Loucy (cell line): Measurements from ENCODE around the gene CEP295NL.

ENCODE experiments used
- H2AFZ ChIP-seq: fragments of 200-600 bp; sonication (generic); 2 replicates; pipeline ENCODE4 v1.6.0; 2016; ENCODE audit warnings: antibody characterized with exemption, mild to moderate bottlenecking, low read length, moderate library complexity
- H3F3A ChIP-seq: fragments of 200-600 bp; 2 replicates; pipeline ENCODE4 v1.6.0; 2016; ENCODE audit warnings: antibody characterized with exemption, low read depth, mild to moderate bottlenecking
- H3K27me3 ChIP-seq: fragments of 200-600 bp; sonication (generic); 2 replicates; pipeline ENCODE4 v1.6.1; 2014; ENCODE audit warnings: low read length, mild to moderate bottlenecking; ENCODE audit not compliant: insufficient read depth, poor library complexity, severe bottlenecking
- H3K36me3 ChIP-seq: fragments of 200-600 bp; sonication (generic); 2 replicates; pipeline ENCODE4 v1.6.1; 2016; ENCODE audit warnings: low read length; ENCODE audit not compliant: insufficient read depth
- H3K4me1 ChIP-seq: fragments of 200-600 bp; sonication (generic); 2 replicates; pipeline ENCODE4 v1.5.1; 2014; ENCODE audit warnings: low read length, mild to moderate bottlenecking; ENCODE audit not compliant: insufficient read depth, poor library complexity, severe bottlenecking
- H3K4me2 ChIP-seq: fragments of 200-600 bp; sonication (generic); 2 replicates; pipeline ENCODE4 v1.6.0; 2014; ENCODE audit warnings: antibody characterized with exemption, low read length, low read depth, mild to moderate bottlenecking; ENCODE audit not compliant: poor library complexity, severe bottlenecking
- H3K4me3 ChIP-seq: fragments of 200-600 bp; sonication (generic); 2 replicates; pipeline ENCODE4 v1.5.1; 2014; ENCODE audit warnings: low read length, mild to moderate bottlenecking, mixed read lengths; ENCODE audit not compliant: poor library complexity, severe bottlenecking
- H3K79me2 ChIP-seq: fragments of 200-600 bp; sonication (generic); 2 replicates; pipeline ENCODE4 v1.6.1; 2014; ENCODE audit warnings: low read length; ENCODE audit not compliant: insufficient read depth
- H3K9ac ChIP-seq: fragments of 200-600 bp; sonication (generic); 2 replicates; pipeline ENCODE4 v1.6.0; 2014; ENCODE audit warnings: mild to moderate bottlenecking, low read depth, low read length, moderate library complexity; ENCODE audit not compliant: poor library complexity, severe bottlenecking
- H3K9me2 ChIP-seq: fragments of 200-600 bp; sonication (generic); replicated peaks from 2 replicates; pipeline ENCODE4 v1.6.1; 2016; ENCODE audit warnings: low read depth, low read length, mixed read lengths
- H3K9me3 ChIP-seq: fragments of 200-600 bp; sonication (generic); 2 replicates; pipeline ENCODE4 v1.6.1; 2014; ENCODE audit warnings: mild to moderate bottlenecking, antibody characterized with exemption, low read length, low read depth; ENCODE audit not compliant: insufficient read depth
- H4K20me1 ChIP-seq: fragments of 200-600 bp; sonication (generic); 2 replicates; pipeline ENCODE4 v1.6.0; 2014; ENCODE audit warnings: antibody characterized with exemption, low read length, mild to moderate bottlenecking; ENCODE audit not compliant: insufficient read depth, poor library complexity, severe bottlenecking
- EZH2phosphoT487 ChIP-seq: fragments of 200-600 bp; IDR thresholded peaks from 2 replicates; pipeline ENCODE4 v1.6.1; 2018; ENCODE audit warnings: antibody characterized with exemption, mild to moderate bottlenecking, moderate library complexity, borderline replicate concordance
- TF ChIP-seq, protein P1 (sequence below): fragments of 200-600 bp; sonication (generic); conservative IDR thresholded peaks from 2 replicates; pipeline ENCODE4 v1.5.1; 2014; ENCODE audit warnings: mild to moderate bottlenecking, antibody characterized with exemption, low read length

The CEP295NL gene

DNA sequence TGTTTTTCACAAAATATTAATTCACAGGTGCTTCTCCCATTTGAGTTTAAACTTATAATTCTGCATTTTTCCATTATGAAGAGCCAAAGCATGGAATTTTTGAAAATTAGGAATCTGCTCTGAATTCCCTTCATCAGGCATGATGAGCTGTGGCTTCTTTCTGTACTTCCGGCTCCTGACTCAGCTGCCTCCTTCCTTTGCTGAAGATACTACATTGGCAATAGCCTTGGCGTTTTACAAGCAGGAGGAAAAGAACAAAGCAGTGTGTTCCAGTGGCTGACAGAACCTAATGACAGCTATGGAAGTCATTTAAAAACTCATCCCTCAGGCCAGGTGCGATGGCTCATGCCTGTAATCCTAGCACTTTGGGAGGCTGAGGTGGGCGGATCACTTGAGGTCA is 44.0 kb downstream of the CEP295NL start:
- Histone ChIP-seq H4K20me1 (no peaks in the 10 kb centered on the region), H3K79me2 (no peaks in the 10 kb centered on the region), H3K9me3 (no peaks in the 10 kb centered on the region), H3K36me3 (no peaks in the 10 kb centered on the region; the same call in 1 of the 2 replicates), H3K4me2 (no peak overlapping the region), H3K9ac (no peak overlapping the region), H3K27me3 (no peaks in the 10 kb centered on the region), H3K4me1 (no peaks in the 10 kb centered on the region), H3F3A (no peaks in the 10 kb centered on the region), H2AFZ (no peak overlapping the region), H3K9me2 (no peaks in the 10 kb centered on the region), H3K4me3 (no peak overlapping the region)
- TF ChIP-seq, protein P1, sequence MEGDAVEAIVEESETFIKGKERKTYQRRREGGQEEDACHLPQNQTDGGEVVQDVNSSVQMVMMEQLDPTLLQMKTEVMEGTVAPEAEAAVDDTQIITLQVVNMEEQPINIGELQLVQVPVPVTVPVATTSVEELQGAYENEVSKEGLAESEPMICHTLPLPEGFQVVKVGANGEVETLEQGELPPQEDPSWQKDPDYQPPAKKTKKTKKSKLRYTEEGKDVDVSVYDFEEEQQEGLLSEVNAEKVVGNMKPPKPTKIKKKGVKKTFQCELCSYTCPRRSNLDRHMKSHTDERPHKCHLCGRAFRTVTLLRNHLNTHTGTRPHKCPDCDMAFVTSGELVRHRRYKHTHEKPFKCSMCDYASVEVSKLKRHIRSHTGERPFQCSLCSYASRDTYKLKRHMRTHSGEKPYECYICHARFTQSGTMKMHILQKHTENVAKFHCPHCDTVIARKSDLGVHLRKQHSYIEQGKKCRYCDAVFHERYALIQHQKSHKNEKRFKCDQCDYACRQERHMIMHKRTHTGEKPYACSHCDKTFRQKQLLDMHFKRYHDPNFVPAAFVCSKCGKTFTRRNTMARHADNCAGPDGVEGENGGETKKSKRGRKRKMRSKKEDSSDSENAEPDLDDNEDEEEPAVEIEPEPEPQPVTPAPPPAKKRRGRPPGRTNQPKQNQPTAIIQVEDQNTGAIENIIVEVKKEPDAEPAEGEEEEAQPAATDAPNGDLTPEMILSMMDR: no peak
- no peak for TF ChIP-seq EZH2phosphoT487

- no peaks in the 10 kb centered on the region for H3K9me3 ChIP-seq
- H3K4me1 ChIP-seq: no peaks in the 10 kb centered on the region
- H3K27me3 ChIP-seq: no peaks in the 10 kb centered on the region
- H3K4me3 ChIP-seq: no peak overlapping the region
- H4K20me1 ChIP-seq: no peaks in the 10 kb centered on the region
- H3K36me3 ChIP-seq: no peaks in the 10 kb centered on the region; the same call in 1 of the 2 replicates
- TF ChIP-seq EZH2phosphoT487: no peak
- TF ChIP-seq, protein P1: no peak
- H2AFZ ChIP-seq: no peak overlapping the region
- no peaks in the 10 kb centered on the region for H3K79me2 ChIP-seq
- H3K9me2 ChIP-seq: no peaks in the 10 kb centered on the region
- no peak overlapping the region for H3K4me2 ChIP-seq
- no peaks in the 10 kb centered on the region for H3F3A ChIP-seq
- H3K9ac ChIP-seq: no peak overlapping the region
These were observed 45.7 kb downstream of the CEP295NL start for GRCh38 chr17:78857266-78857665.

DNA sequence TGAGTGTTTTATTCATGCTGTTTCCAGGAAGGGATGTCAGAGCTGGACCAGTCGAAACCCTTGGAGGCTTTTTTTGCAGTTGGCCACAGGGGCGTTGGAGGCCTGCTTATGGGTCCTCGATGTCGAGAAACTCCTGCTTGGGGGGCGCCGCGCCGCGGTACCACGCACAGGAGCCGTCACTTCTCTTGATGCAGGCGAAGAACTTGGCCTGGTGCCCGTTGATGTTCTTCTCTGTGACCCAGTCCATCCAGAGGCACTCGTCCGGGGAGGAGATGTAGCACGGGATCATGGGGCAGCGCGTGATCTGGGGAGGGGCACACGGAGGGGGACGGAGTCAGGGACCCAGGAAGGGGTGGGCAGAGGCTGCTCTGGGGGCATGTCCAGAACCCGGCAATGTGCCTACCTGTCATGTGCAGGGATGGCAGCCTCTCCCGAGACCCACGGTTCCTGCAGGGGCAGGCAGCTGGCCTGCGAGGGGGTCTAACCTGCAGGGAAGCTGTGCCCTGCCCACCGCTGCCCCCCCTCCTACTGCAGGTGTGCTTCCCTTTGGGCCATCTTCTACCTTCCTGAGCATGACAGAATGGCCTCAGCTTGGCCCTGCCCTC is 47.3 kb downstream of the CEP295NL start:
- no peak overlapping the region for H3K4me3 ChIP-seq
- TF ChIP-seq, protein P1: no peak
- TF ChIP-seq EZH2phosphoT487: no peak

More for the DNA sequence above, 47.3 kb downstream of the CEP295NL start:
- no peak overlapping the region for H3K4me2 ChIP-seq
- H3K9me3 ChIP-seq: no peaks in the 10 kb centered on the region
- H3K9ac ChIP-seq: no peak overlapping the region
- no peaks in the 10 kb centered on the region for H4K20me1 ChIP-seq
- H3K36me3 ChIP-seq: no peaks in the 10 kb centered on the region; the same call in 1 of the 2 replicates
- H3K79me2 ChIP-seq: no peaks in the 10 kb centered on the region
- H2AFZ ChIP-seq: no peak overlapping the region
- H3K9me2 ChIP-seq: no peaks in the 10 kb centered on the region
- H3F3A ChIP-seq: no peaks in the 10 kb centered on the region
- no peaks in the 10 kb centered on the region for H3K4me1 ChIP-seq
- no peaks in the 10 kb centered on the region for H3K27me3 ChIP-seq
